ENCODE results near the gene USPL1.

DNA sequence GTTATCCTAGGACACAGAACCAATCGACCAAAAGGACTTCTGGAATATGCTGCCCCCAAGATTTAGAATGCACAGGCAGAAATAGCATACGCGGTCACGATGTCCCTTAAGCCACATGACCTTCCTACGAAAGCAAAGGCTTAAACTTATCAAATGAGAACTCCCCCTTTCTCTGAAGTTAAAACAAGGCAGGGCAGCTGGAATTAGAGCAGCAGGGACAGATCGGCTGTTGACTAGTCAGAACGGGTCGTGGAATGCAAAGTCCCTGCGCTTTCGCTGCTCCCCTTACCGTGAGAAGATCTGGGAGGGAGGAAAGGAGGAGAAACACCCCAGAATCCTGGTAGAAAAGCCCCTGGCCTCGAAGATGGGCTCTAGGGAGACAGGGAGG lies 799 bp upstream of the USPL1 start:
- TF ChIP-seq POLR2A (IDR thresholded peaks at IDR 0.05; ENCODE audit: extremely low read depth, insufficient read length) (no peak), MYC (IDR thresholded peaks at IDR 0.05; ENCODE audit: low read depth, low read length) (peak; percentile 30; the same call in 1 of the 2 replicates)
- TF ChIP-seq, protein P1, sequence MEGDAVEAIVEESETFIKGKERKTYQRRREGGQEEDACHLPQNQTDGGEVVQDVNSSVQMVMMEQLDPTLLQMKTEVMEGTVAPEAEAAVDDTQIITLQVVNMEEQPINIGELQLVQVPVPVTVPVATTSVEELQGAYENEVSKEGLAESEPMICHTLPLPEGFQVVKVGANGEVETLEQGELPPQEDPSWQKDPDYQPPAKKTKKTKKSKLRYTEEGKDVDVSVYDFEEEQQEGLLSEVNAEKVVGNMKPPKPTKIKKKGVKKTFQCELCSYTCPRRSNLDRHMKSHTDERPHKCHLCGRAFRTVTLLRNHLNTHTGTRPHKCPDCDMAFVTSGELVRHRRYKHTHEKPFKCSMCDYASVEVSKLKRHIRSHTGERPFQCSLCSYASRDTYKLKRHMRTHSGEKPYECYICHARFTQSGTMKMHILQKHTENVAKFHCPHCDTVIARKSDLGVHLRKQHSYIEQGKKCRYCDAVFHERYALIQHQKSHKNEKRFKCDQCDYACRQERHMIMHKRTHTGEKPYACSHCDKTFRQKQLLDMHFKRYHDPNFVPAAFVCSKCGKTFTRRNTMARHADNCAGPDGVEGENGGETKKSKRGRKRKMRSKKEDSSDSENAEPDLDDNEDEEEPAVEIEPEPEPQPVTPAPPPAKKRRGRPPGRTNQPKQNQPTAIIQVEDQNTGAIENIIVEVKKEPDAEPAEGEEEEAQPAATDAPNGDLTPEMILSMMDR (IDR thresholded peaks at IDR 0.05; ENCODE audit: low read depth, low read length) = no peak
- TF ChIP-seq, protein P2, sequence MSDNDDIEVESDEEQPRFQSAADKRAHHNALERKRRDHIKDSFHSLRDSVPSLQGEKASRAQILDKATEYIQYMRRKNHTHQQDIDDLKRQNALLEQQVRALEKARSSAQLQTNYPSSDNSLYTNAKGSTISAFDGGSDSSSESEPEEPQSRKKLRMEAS (IDR thresholded peaks at IDR 0.05; ENCODE audit: low read depth, low read length) = peak; percentile 79; the same call in 1 of the 2 replicates
